Keratinocyte (primary cell): ENCODE measurements around the gene CAST. TPM values are rescaled to one million over a fixed set of nuclear protein-coding genes. Genes with fewer than 3 reads are reported as not detected.

Experiments used
- DNase-seq: peaks from one replicate; pipeline ENCODE4 v3.0.0-alpha.2; 2011; ENCODE audit warnings: low read depth, missing footprints, low spot score
- FAIRE-seq: peaks from 2 replicates; lab custom pipeline; 2011; peaks lifted over from hg19 to GRCh38; lab: Jason Lieb, UNC
- H2AFZ ChIP-seq: 2 replicates; pipeline ENCODE4 v1.6.0; 2012; ENCODE audit warnings: low read length, control low read depth, inconsistent platforms; ENCODE audit not compliant: control insufficient read depth
- H3K27ac ChIP-seq: 2 replicates; pipeline ENCODE4 v1.5.1; 2011; ENCODE audit warnings: low read length; ENCODE audit not compliant: control insufficient read depth, insufficient read depth
- H3K27me3 ChIP-seq: 3 replicates; pipeline ENCODE4 v1.6.0; 2011; ENCODE audit warnings: low read length; ENCODE audit not compliant: control insufficient read depth, insufficient read depth; ENCODE audit errors: extremely low read depth
- H3K36me3 ChIP-seq, 2 experiments: 2 replicates in 1 of 2; 3 replicates in 1 of 2; pipeline ENCODE4 v1.5.1; 2011; ENCODE audit warnings: low read length in 2 of 2, mild to moderate bottlenecking in 1 of 2; ENCODE audit not compliant: control insufficient read depth in 2 of 2, insufficient read depth in 2 of 2; ENCODE audit errors: extremely low read depth in 1 of 2
- H3K4me1 ChIP-seq: 3 replicates; pipeline ENCODE4 v1.5.1; 2011; ENCODE audit warnings: low read length; ENCODE audit not compliant: control insufficient read depth, insufficient read depth; ENCODE audit errors: extremely low read depth
- H3K4me2 ChIP-seq: 3 replicates; pipeline ENCODE4 v1.6.0; 2011; ENCODE audit warnings: low read depth, low read length; ENCODE audit not compliant: control insufficient read depth, insufficient read depth; ENCODE audit errors: extremely low read depth
- H3K4me3 ChIP-seq, 3 experiments: fragments of 200-600 bp in 1 of 3; sonication (generic) in 1 of 3; 2 replicates in 2 of 3; 3 replicates in 1 of 3; pipeline ENCODE4 v1.5.1; 2011 to 2016; ENCODE audit warnings: low read length in 3 of 3, mild to moderate bottlenecking in 3 of 3, control low read depth in 2 of 3, inconsistent platforms in 1 of 3, low read depth in 1 of 3, mixed read lengths in 1 of 3, mixed run types in 1 of 3, moderate library complexity in 1 of 3; ENCODE audit not compliant: control insufficient read depth in 2 of 3, insufficient read depth in 2 of 3; ENCODE audit errors: extremely low read depth in 1 of 3
- H3K79me2 ChIP-seq: 2 replicates; pipeline ENCODE4 v1.6.0; 2012; ENCODE audit warnings: low read length; ENCODE audit not compliant: control insufficient read depth, insufficient read depth
- H3K9ac ChIP-seq: 3 replicates; pipeline ENCODE4 v1.6.0; 2011; ENCODE audit warnings: low read length; ENCODE audit not compliant: control insufficient read depth, insufficient read depth; ENCODE audit errors: extremely low read depth
- H3K9me1 ChIP-seq: 3 replicates; pipeline ENCODE4 v1.6.0; 2011; ENCODE audit warnings: low read length; ENCODE audit not compliant: control insufficient read depth, insufficient read depth; ENCODE audit errors: extremely low read depth
- H3K9me3 ChIP-seq: 2 replicates; pipeline ENCODE4 v1.5.1; 2012; ENCODE audit warnings: low read depth, low read length; ENCODE audit not compliant: control insufficient read depth
- H4K20me1 ChIP-seq: 3 replicates; pipeline ENCODE4 v1.6.0; 2011; ENCODE audit warnings: low read length; ENCODE audit not compliant: control insufficient read depth, insufficient read depth; ENCODE audit errors: extremely low read depth
- CTCF ChIP-seq, 3 experiments: IDR thresholded peaks in 1 of 3; conservative IDR thresholded peaks in 1 of 3; optimal IDR thresholded peaks in 1 of 3; 2 replicates in 2 of 3; 3 replicates in 1 of 3; pipeline versions ENCODE3 to v1.5.1; 2011; ENCODE audit warnings: low read length in 3 of 3, mild to moderate bottlenecking in 3 of 3, moderate library complexity in 2 of 3, control low read depth in 1 of 3, inconsistent platforms in 1 of 3; ENCODE audit not compliant: insufficient read depth in 2 of 3; ENCODE audit errors: extremely low read depth in 1 of 3
- EZH2 ChIP-seq: IDR thresholded peaks from one replicate; pipeline ENCODE4 v1.6.1; 2012; ENCODE audit warnings: inconsistent platforms, mild to moderate bottlenecking, low read length, moderate library complexity
- dilution Hi-C: fragments of 300-500 bp; cut with MboI; formaldehyde crosslinking; loops from one replicate; pipeline ENCODE4 v1.7.0; 2020; ENCODE audit warnings: low sequenced_read_pairs; ENCODE audit not compliant: extremely low pct_ligation_motif_present
- polyA plus RNA-seq, 5 experiments: library from polyadenylated mRNA; depleted of rRNA in 3 of 5; stranded (reverse) in 3 of 5; stranded (forward) in 1 of 5; unstranded in 1 of 5; fragments of >200 nt; gene quantifications; 1 replicate in 1 of 5; 2 replicates in 3 of 5; 3 replicates in 1 of 5; pipeline versions ENCODE4 v1.2.1 to v1.2.3, GENCODE V29; 2011 to 2012; ENCODE audit warnings: missing spikeins in 2 of 5, low read depth in 1 of 5, low replicate concordance in 1 of 5

CAST gene
- polyA plus RNA-seq, 1 donor (not counting 4 experiments of a cell fraction or from before 2014, with no cell fraction given) = 238 TPM

GRCh38 chr5:96745844-96746531 lies 83.8 kb downstream of the CAST start:
- Histone ChIP-seq H4K20me1 (no peaks in the 10 kb centered on the region), H3K27me3 (no peaks in the 10 kb centered on the region), H2AFZ (no peak overlapping the region), H3K4me2 (no peak overlapping the region), H3K4me1 (peaks cover 5% of the 10 kb centered on the region), H3K4me3 (no peak overlapping the region), H3K79me2 (no peaks in the 10 kb centered on the region), H3K9me3 (no peaks in the 10 kb centered on the region), H3K9me1 (no peaks in the 10 kb centered on the region), H3K36me3 (peaks cover 46 to 47% of the 10 kb centered on the region in 2 experiments), H3K9ac (no peak overlapping the region), H3K27ac (no peak overlapping the region)
- dilution Hi-C loops = no loop called here
- no peak for TF ChIP-seq CTCF (optimal IDR thresholded peaks at IDR 0.05 in 1 of 3, IDR thresholded peaks at IDR 0.05 in 1 of 3, conservative IDR thresholded peaks at IDR 0.05 in 1 of 3; ENCODE audit: extremely low read depth in 1 of 3, insufficient read depth in 2 of 3, low read length in 3 of 3)
- no peak for TF ChIP-seq EZH2
- DNase-seq (no peak), FAIRE-seq (no peak)

- Histone ChIP-seq H3K9me3 (no peaks in the 10 kb centered on the region), H3K9me1 (no peaks in the 10 kb centered on the region), H3K79me2 (no peaks in the 10 kb centered on the region), H3K4me1 (peaks cover 5% of the 10 kb centered on the region), H3K36me3 (peaks cover 39 to 48% of the 10 kb centered on the region in 2 experiments), H3K4me2 (no peak overlapping the region), H3K4me3 (no peak overlapping the region), H3K9ac (no peak overlapping the region), H4K20me1 (no peaks in the 10 kb centered on the region), H3K27ac (no peak overlapping the region), H2AFZ (no peak overlapping the region), H3K27me3 (no peaks in the 10 kb centered on the region)
- FAIRE-seq (no peak), DNase-seq (no peak)
- dilution Hi-C loops = no loop called here
- no peak for TF ChIP-seq CTCF (optimal IDR thresholded peaks at IDR 0.05 in 1 of 3, IDR thresholded peaks at IDR 0.05 in 1 of 3, conservative IDR thresholded peaks at IDR 0.05 in 1 of 3; ENCODE audit: extremely low read depth in 1 of 3, insufficient read depth in 2 of 3, low read length in 3 of 3)
- no peak for TF ChIP-seq EZH2
Observed at GRCh38 chr5:96747720-96748119, 85.5 kb downstream of the CAST start.
